ENCODE data around the gene ADCK1. TPM values are rescaled to one million over a fixed set of nuclear protein-coding genes. Genes with fewer than 3 reads are reported as not detected.

ADCK1 gene
- total RNA-seq, 1 experiment from 2014 or later = 11.4 TPM

GRCh38 chr14:77760381-77761204 is 39.3 kb upstream of the ADCK1 start, which contains the start of gene SNW1 (continued):
- TF ChIP-seq MLX (CRISPR knock-in tag; IDR thresholded peaks at IDR 0.05) = no peak
- TF ChIP-seq TEAD4 (CRISPR knock-in tag; IDR thresholded peaks at IDR 0.05) = no peak
- no peak for TF ChIP-seq MXD4 (CRISPR knock-in tag; IDR thresholded peaks at IDR 0.05; ENCODE audit: borderline replicate concordance)
- TF ChIP-seq, protein P1, sequence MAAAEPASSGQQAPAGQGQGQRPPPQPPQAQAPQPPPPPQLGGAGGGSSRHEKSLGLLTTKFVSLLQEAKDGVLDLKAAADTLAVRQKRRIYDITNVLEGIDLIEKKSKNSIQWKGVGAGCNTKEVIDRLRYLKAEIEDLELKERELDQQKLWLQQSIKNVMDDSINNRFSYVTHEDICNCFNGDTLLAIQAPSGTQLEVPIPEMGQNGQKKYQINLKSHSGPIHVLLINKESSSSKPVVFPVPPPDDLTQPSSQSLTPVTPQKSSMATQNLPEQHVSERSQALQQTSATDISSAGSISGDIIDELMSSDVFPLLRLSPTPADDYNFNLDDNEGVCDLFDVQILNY (CRISPR knock-in tag; IDR thresholded peaks at IDR 0.05) = peak; percentile 34; the same call in 1 of the 2 replicates
- no peak for TF ChIP-seq FOXJ3 (CRISPR knock-in tag; IDR thresholded peaks at IDR 0.05; ENCODE audit: borderline replicate concordance)
- TF ChIP-seq GTF2I (CRISPR knock-in tag; conservative IDR thresholded peaks at IDR 0.05) = no peak
- no peak for TF ChIP-seq CDX4 (CRISPR knock-in tag; IDR thresholded peaks at IDR 0.05; ENCODE audit: borderline replicate concordance)
- no peak for TF ChIP-seq IRF2 (CRISPR knock-in tag; IDR thresholded peaks at IDR 0.05; ENCODE audit: borderline replicate concordance, low read depth)
- TF ChIP-seq SMAD3 (CRISPR knock-in tag; IDR thresholded peaks at IDR 0.05; ENCODE audit: borderline replicate concordance) = no peak
- TF ChIP-seq SOX15 (CRISPR knock-in tag; IDR thresholded peaks at IDR 0.05) = no peak
- TF ChIP-seq ATF2 (CRISPR knock-in tag; IDR thresholded peaks at IDR 0.05; ENCODE audit: borderline replicate concordance, low read depth) = no peak
- no peak for TF ChIP-seq NR1H2 (CRISPR knock-in tag; IDR thresholded peaks at IDR 0.05)
- TF ChIP-seq ZMAT4 (CRISPR knock-in tag; IDR thresholded peaks at IDR 0.05) = no peak
- TF ChIP-seq ATF3 (CRISPR knock-in tag; conservative IDR thresholded peaks at IDR 0.05) = no peak
- no peak for TF ChIP-seq ZNF671 (CRISPR knock-in tag; IDR thresholded peaks at IDR 0.05)
- no peak for TF ChIP-seq PREB (CRISPR knock-in tag; IDR thresholded peaks at IDR 0.05; ENCODE audit: borderline replicate concordance)
- no peak for TF ChIP-seq ESRRA (CRISPR knock-in tag; IDR thresholded peaks at IDR 0.05; ENCODE audit: borderline replicate concordance)
- no peak for TF ChIP-seq ZNF396 (CRISPR knock-in tag; IDR thresholded peaks at IDR 0.05; ENCODE audit: borderline replicate concordance)
- no peak for TF ChIP-seq ZNF512 (CRISPR knock-in tag; IDR thresholded peaks at IDR 0.05; ENCODE audit: borderline replicate concordance)
- TF ChIP-seq, protein P2, sequence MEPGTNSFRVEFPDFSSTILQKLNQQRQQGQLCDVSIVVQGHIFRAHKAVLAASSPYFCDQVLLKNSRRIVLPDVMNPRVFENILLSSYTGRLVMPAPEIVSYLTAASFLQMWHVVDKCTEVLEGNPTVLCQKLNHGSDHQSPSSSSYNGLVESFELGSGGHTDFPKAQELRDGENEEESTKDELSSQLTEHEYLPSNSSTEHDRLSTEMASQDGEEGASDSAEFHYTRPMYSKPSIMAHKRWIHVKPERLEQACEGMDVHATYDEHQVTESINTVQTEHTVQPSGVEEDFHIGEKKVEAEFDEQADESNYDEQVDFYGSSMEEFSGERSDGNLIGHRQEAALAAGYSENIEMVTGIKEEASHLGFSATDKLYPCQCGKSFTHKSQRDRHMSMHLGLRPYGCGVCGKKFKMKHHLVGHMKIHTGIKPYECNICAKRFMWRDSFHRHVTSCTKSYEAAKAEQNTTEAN (CRISPR knock-in tag; IDR thresholded peaks at IDR 0.05) = no peak; the same call in 1 of the 2 replicates
- TF ChIP-seq GABPB1 (CRISPR knock-in tag; IDR thresholded peaks at IDR 0.05) = no peak
- no peak for TF ChIP-seq IRF1 (CRISPR knock-in tag; IDR thresholded peaks at IDR 0.05)
- no peak for TF ChIP-seq ATF6 (CRISPR knock-in tag; IDR thresholded peaks at IDR 0.05)
- TF ChIP-seq E2F1 (CRISPR knock-in tag; IDR thresholded peaks at IDR 0.05) = no peak

Measured in WTC11 (cell line).